ENCODE data around the gene TAS1R3.

DNA sequence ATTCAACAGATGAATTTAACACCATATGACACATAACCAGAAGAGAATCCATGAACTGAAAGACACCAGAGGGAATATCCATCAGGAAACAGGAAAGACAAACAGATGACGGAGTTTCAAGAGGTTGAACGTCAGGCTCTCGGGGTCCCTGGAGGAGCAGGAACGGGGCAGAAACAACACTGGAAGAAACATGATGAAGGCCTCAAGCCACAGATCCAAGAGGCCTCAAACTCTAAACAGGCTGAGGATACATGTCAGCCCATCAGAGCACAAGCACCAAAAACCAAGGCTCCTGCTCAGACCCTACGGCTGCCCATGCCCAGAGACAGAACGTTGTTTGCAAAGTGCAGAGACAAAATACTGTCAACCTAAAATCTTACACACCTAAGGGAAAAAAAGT, 13.7 kb upstream of the TAS1R3 start:
- TF ChIP-seq, protein P1, sequence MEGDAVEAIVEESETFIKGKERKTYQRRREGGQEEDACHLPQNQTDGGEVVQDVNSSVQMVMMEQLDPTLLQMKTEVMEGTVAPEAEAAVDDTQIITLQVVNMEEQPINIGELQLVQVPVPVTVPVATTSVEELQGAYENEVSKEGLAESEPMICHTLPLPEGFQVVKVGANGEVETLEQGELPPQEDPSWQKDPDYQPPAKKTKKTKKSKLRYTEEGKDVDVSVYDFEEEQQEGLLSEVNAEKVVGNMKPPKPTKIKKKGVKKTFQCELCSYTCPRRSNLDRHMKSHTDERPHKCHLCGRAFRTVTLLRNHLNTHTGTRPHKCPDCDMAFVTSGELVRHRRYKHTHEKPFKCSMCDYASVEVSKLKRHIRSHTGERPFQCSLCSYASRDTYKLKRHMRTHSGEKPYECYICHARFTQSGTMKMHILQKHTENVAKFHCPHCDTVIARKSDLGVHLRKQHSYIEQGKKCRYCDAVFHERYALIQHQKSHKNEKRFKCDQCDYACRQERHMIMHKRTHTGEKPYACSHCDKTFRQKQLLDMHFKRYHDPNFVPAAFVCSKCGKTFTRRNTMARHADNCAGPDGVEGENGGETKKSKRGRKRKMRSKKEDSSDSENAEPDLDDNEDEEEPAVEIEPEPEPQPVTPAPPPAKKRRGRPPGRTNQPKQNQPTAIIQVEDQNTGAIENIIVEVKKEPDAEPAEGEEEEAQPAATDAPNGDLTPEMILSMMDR (IDR thresholded peaks at IDR 0.05 in 2 of 3, conservative IDR thresholded peaks at IDR 0.05 in 1 of 3; ENCODE audit: borderline replicate concordance in 1 of 3, insufficient read depth in 1 of 3, low read depth in 2 of 3, low read length in 2 of 3), result no peak
- no peak for TF ChIP-seq POLR2A (IDR thresholded peaks at IDR 0.05; ENCODE audit: borderline replicate concordance, extremely low read depth, insufficient read depth, insufficient read length)

Data from HCT116 (cell line).